CD4-positive, CD25-positive, alpha-beta regulatory T cell (primary cell): ENCODE results near the gene ATP6V0A4. TPM values are rescaled to one million over a fixed set of nuclear protein-coding genes. Genes with fewer than 3 reads are reported as not detected.

Source experiments
- ATAC-seq, 2 donors: fragments of 150-1000 bp; cut with Tn5 transposase; one replicate each; pipeline ENCODE4 v1.10.0; 2021; ENCODE audit warnings: low read depth in 2 of 2, moderate number of reproducible peaks in 2 of 2, moderate library complexity in 1 of 2
- DNase-seq, 3 donors: peaks; one replicate each; pipeline versions ENCODE4 v3.0.0 to v3.0.0-alpha.2; 2012 to 2022; ENCODE audit warnings: mixed read lengths in 1 of 3
- H3K27ac ChIP-seq: one replicate; pipeline ENCODE4 v1.7.0; 2013; ENCODE audit warnings: mild to moderate bottlenecking, low read length; ENCODE audit not compliant: insufficient read depth, poor library complexity, severe bottlenecking
- H3K27me3 ChIP-seq: one replicate; pipeline ENCODE4 v1.7.0; 2013; ENCODE audit warnings: low read length; ENCODE audit not compliant: control insufficient read depth, insufficient read depth
- H3K36me3 ChIP-seq: one replicate; pipeline ENCODE4 v1.7.0; 2013; ENCODE audit warnings: mild to moderate bottlenecking, low read length, moderate library complexity; ENCODE audit not compliant: control insufficient read depth, insufficient read depth
- H3K4me1 ChIP-seq: 2 replicates; pipeline ENCODE4 v1.7.0; 2013; ENCODE audit warnings: mild to moderate bottlenecking, low read length; ENCODE audit not compliant: insufficient read depth, control insufficient read depth, poor library complexity, severe bottlenecking
- H3K4me3 ChIP-seq: one replicate; pipeline ENCODE4 v1.7.0; 2013; ENCODE audit warnings: low read depth, mild to moderate bottlenecking, low read length, moderate library complexity
- H3K9me3 ChIP-seq, 2 experiments: 1 replicate in 1 of 2; 2 replicates in 1 of 2; pipeline ENCODE4 v1.7.0; 2013; ENCODE audit warnings: low read length in 2 of 2, mild to moderate bottlenecking in 1 of 2, moderate library complexity in 1 of 2; ENCODE audit not compliant: control insufficient read depth in 2 of 2
- H3K27ac Mint-ChIP-seq, 3 donors: one replicate each; pipeline ENCODE4 v1.8.0; 2020 to 2022; ENCODE audit warnings: mild to moderate bottlenecking in 3 of 3, mixed read lengths in 3 of 3, moderate library complexity in 2 of 3
- H3K27me3 Mint-ChIP-seq: one replicate; pipeline ENCODE4 v1.8.0; 2022; ENCODE audit warnings: mild to moderate bottlenecking, mixed read lengths
- H3K36me3 Mint-ChIP-seq: one replicate; pipeline ENCODE4 v1.8.0; 2020; ENCODE audit warnings: mixed read lengths
- H3K4me1 Mint-ChIP-seq, 4 donors: one replicate each; pipeline ENCODE4 v1.8.0; 2020 to 2022; ENCODE audit warnings: mixed read lengths in 4 of 4, mild to moderate bottlenecking in 1 of 4
- H3K4me3 Mint-ChIP-seq, 4 donors: one replicate each; pipeline ENCODE4 v1.8.0; 2020 to 2022; ENCODE audit warnings: mild to moderate bottlenecking in 4 of 4, mixed read lengths in 4 of 4, moderate library complexity in 3 of 4
- H3K9me3 Mint-ChIP-seq, 7 donors: one replicate each; pipeline ENCODE4 v1.8.0; 2020 to 2022; ENCODE audit warnings: mixed read lengths in 7 of 7, mild to moderate bottlenecking in 3 of 7, moderate library complexity in 2 of 7
- polyA plus RNA-seq, 4 donors: library from polyadenylated mRNA; unstranded; fragments of 300-500 nt; fragmentation: Illumina TruSeq; gene quantifications; one replicate each; pipeline ENCODE4 v1.2.3, GENCODE V29; 2021
- total RNA-seq: library from RNA; stranded (reverse); gene quantifications from one replicate; pipeline ENCODE4 v1.2.3, GENCODE V29; 2022

ATP6V0A4 gene
- total and polyA plus RNA-seq, 5 donors from 2014 or later, result not detected

- no peak for DNase-seq
These were observed 42.0 kb downstream of the ATP6V0A4 start for GRCh38 chr7:138755842-138756590.

GRCh38 chr7:138755331-138755747 lies 42.7 kb downstream of the ATP6V0A4 start:
- H3K36me3 ChIP-seq, result no peaks in the 10 kb centered on the region
- H3K27ac Mint-ChIP-seq, result peak overlapping the region in 2 of 3 donors; percentile 88 to 90
- no peaks in the 10 kb centered on the region for H3K9me3 Mint-ChIP-seq
- no peak overlapping the region for H3K4me3 Mint-ChIP-seq
- no peak overlapping the region for H3K27ac ChIP-seq
- H3K4me1 Mint-ChIP-seq, result peaks cover 10 to 36% (median 23%) of the 10 kb centered on the region in 4 donors
- no peaks in the 10 kb centered on the region for H3K36me3 Mint-ChIP-seq
- no peak for ATAC-seq
- no peak for DNase-seq
- peaks cover 19% of the 10 kb centered on the region for H3K4me1 ChIP-seq
- no peaks in the 10 kb centered on the region for H3K9me3 ChIP-seq
- H3K4me3 ChIP-seq, result no peak overlapping the region
- no peaks in the 10 kb centered on the region for H3K27me3 ChIP-seq
- no peaks in the 10 kb centered on the region for H3K27me3 Mint-ChIP-seq

More at GRCh38 chr7:138755842-138756590, 42.0 kb downstream of the ATP6V0A4 start:
- Mint-ChIP-seq H3K4me3 (peak overlapping the region in 1 of 4 donors; percentile 71), H3K4me1 (peaks cover 10 to 30% (median 22%) of the 10 kb centered on the region in 4 donors), H3K9me3 (no peaks in the 10 kb centered on the region), H3K27ac (peak overlapping the region in 2 of 3 donors; percentile 88 to 90), H3K36me3 (no peaks in the 10 kb centered on the region), H3K27me3 (no peaks in the 10 kb centered on the region)
- no peaks in the 10 kb centered on the region for H3K9me3 ChIP-seq
- H3K4me3 ChIP-seq, result no peak overlapping the region
- H3K27me3 ChIP-seq, result no peaks in the 10 kb centered on the region
- H3K36me3 ChIP-seq, result no peaks in the 10 kb centered on the region
- no peak for ATAC-seq
- H3K4me1 ChIP-seq, result peaks cover 19% of the 10 kb centered on the region
- no peak overlapping the region for H3K27ac ChIP-seq

- H3K9me3 Mint-ChIP-seq, result no peaks in the 10 kb centered on the region
- Histone ChIP-seq H3K9me3 (no peaks in the 10 kb centered on the region), H3K4me1 (peaks cover 19% of the 10 kb centered on the region), H3K27me3 (no peaks in the 10 kb centered on the region), H3K27ac (peak overlapping the region; percentile 80), H3K36me3 (no peaks in the 10 kb centered on the region), H3K4me3 (no peak overlapping the region)
- H3K27ac Mint-ChIP-seq, result peak overlapping the region in 2 of 3 donors; percentile 97 to 98
- peaks cover 10 to 52% (median 31%) of the 10 kb centered on the region in 4 donors for H3K4me1 Mint-ChIP-seq
- no peaks in the 10 kb centered on the region for H3K27me3 Mint-ChIP-seq
- no peaks in the 10 kb centered on the region for H3K36me3 Mint-ChIP-seq
- DNase-seq (peak in 1 of 3 donors; percentile 4), ATAC-seq (no peak)
- peak overlapping the region in 1 of 4 donors; percentile 22 for H3K4me3 Mint-ChIP-seq
These were observed 44.4 kb downstream of the ATP6V0A4 start for GRCh38 chr7:138753610-138754009.

- Mint-ChIP-seq H3K36me3 (no peaks in the 10 kb centered on the region), H3K4me3 (peak overlapping the region; percentile 30 to 82 (median 50)), H3K27me3 (no peaks in the 10 kb centered on the region), H3K4me1 (peaks cover 10 to 52% (median 31%) of the 10 kb centered on the region in 4 donors), H3K9me3 (no peaks in the 10 kb centered on the region), H3K27ac (peak overlapping the region; percentile 85 to 98 (median 97))
- H3K27ac ChIP-seq, result peak overlapping the region; percentile 80
- H3K36me3 ChIP-seq, result no peaks in the 10 kb centered on the region
- no peaks in the 10 kb centered on the region for H3K27me3 ChIP-seq
- peak overlapping the region; percentile 58 for H3K4me3 ChIP-seq
- no peak for DNase-seq
- ATAC-seq, result no peak
- H3K4me1 ChIP-seq, result peaks cover 19% of the 10 kb centered on the region
- H3K9me3 ChIP-seq, result no peaks in the 10 kb centered on the region
These were observed 44.9 kb downstream of the ATP6V0A4 start for GRCh38 chr7:138753150-138753518.

- no peaks in the 10 kb centered on the region for H3K36me3 Mint-ChIP-seq
- H3K9me3 ChIP-seq, result no peaks in the 10 kb centered on the region
- H3K36me3 ChIP-seq, result no peaks in the 10 kb centered on the region
- peak overlapping the region; percentile 85 to 98 (median 97) for H3K27ac Mint-ChIP-seq
- peaks cover 10 to 52% (median 31%) of the 10 kb centered on the region in 4 donors for H3K4me1 Mint-ChIP-seq
- H3K27me3 ChIP-seq, result no peaks in the 10 kb centered on the region
- peaks cover 19% of the 10 kb centered on the region for H3K4me1 ChIP-seq
- H3K27me3 Mint-ChIP-seq, result no peaks in the 10 kb centered on the region
- peak overlapping the region; percentile 30 to 82 (median 50) for H3K4me3 Mint-ChIP-seq
- no peaks in the 10 kb centered on the region for H3K9me3 Mint-ChIP-seq
- H3K4me3 ChIP-seq, result peak overlapping the region; percentile 58
- ATAC-seq (peak; percentile 96), DNase-seq (peak; percentile 84 to 98 (median 95))
- peak overlapping the region; percentile 80 for H3K27ac ChIP-seq
These were observed 45.4 kb downstream of the ATP6V0A4 start for GRCh38 chr7:138752518-138753149.

GRCh38 chr7:138750901-138751464 lies 47.0 kb downstream of the ATP6V0A4 start:
- Mint-ChIP-seq H3K27ac (peak overlapping the region in 2 of 3 donors; percentile 97 to 98), H3K4me3 (peak overlapping the region in 1 of 4 donors; percentile 61), H3K27me3 (no peaks in the 10 kb centered on the region), H3K9me3 (no peaks in the 10 kb centered on the region), H3K36me3 (no peaks in the 10 kb centered on the region), H3K4me1 (peaks cover 10 to 55% (median 30%) of the 10 kb centered on the region in 4 donors)
- Histone ChIP-seq H3K27ac (no peak overlapping the region), H3K4me3 (no peak overlapping the region), H3K36me3 (no peaks in the 10 kb centered on the region), H3K4me1 (peaks cover 19% of the 10 kb centered on the region), H3K9me3 (no peaks in the 10 kb centered on the region), H3K27me3 (no peaks in the 10 kb centered on the region)
- DNase-seq (no peak), ATAC-seq (no peak)

- Mint-ChIP-seq H3K36me3 (no peaks in the 10 kb centered on the region), H3K27ac (peak overlapping the region; percentile 54 to 97 (median 72)), H3K27me3 (no peaks in the 10 kb centered on the region), H3K9me3 (no peaks in the 10 kb centered on the region), H3K4me1 (peaks cover 10 to 56% (median 27%) of the 10 kb centered on the region in 4 donors), H3K4me3 (peak overlapping the region in 1 of 4 donors; percentile 61)
- Histone ChIP-seq H3K36me3 (no peaks in the 10 kb centered on the region), H3K9me3 (no peaks in the 10 kb centered on the region), H3K27me3 (no peaks in the 10 kb centered on the region), H3K4me3 (no peak overlapping the region), H3K27ac (no peak overlapping the region), H3K4me1 (peaks cover 19% of the 10 kb centered on the region)
- no peak for DNase-seq
- no peak for ATAC-seq
These were observed 47.5 kb downstream of the ATP6V0A4 start for GRCh38 chr7:138750473-138750872.
